NOMO-1 treated with DMSO at 0.1 percent for 48 hours (cell line): ENCODE data around the gene UNC45A.
A peak's percentile ranks its signal among the peaks of the same experiment; 100 is the strongest.

ENCODE experiments used
- DNase-seq: peaks from one replicate; lab custom pipeline; 2025; ENCODE audit not compliant: unreplicated experiment; lab: John Stamatoyannopoulos, UW

Gene UNC45A

DNA sequence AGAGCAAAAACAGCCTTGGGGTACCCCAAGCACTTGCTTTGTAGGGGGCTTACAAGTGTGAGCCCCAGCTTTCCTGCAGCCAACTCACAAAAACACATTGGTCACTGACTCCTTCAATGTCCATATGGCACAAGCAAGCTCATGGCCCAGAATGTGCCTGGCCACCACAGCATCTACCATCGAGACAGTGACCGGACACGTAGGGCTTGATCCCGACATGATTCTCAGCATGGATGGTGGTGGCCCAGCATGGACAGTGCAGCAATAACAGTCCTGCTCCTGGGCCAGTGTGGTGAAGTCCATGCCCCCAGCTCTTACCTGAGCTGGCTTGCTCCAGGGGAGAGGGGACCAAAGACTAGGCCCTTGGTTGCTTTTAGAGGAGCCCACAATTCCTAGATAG, 6.0 kb downstream of the UNC45A start:
- no peak for DNase-seq

DNA sequence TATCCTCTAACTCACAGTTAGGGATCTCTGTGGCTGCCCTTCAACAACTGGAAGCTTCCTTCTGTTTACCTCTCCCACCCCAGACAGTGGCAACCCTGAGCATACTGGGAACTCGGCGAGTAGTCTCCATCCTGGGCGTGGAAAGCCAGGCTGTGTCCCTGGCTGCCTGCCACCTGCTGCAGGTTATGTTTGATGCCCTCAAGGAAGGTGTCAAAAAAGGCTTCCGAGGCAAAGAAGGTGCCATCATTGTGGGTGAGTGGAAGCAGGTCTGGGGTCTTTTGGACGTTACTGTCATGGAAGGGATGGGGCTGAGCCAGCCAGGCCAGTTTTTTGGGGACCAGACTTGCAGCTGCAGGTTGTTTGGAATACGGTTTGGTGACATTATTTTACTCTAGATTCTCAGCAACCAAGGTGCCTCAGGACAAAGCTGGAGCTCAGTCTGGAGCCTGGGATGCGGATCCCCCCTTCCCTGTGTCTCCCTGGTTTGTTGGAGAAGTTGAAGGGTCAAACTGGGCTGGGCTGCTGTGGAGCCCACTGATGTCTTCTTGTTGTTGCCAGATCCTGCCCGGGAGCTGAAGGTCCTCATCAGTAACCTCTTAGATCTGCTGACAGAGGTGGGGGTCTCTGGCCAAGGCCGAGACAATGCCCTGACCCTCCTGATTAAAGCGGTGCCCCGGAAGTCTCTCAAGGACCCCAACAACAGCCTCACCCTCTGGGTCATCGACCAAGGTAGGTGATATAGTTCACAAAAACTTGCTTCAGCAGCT, 7.5 kb downstream of the UNC45A start:
- no peak for DNase-seq

DNA sequence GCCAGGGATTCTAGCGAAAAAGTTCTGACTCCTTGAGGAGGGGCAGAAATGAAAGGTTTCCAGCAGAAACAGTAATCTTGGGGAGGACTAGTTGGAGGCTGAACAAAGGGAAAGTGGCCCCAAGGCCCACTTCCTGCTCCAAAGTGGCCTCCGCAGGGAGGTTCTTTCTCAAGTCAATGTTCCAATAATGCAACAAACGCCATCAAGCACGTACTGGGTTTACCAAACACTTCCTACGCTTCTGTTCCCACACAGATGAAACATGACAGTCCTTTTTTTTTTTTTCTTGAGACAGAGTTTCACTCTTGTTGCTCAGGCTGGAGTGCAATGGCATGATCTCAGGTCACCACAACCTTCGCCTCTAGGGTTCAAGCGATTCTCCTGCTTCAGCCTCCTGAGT, 10.0 kb downstream of the UNC45A start:
- DNase-seq: no peak

DNA sequence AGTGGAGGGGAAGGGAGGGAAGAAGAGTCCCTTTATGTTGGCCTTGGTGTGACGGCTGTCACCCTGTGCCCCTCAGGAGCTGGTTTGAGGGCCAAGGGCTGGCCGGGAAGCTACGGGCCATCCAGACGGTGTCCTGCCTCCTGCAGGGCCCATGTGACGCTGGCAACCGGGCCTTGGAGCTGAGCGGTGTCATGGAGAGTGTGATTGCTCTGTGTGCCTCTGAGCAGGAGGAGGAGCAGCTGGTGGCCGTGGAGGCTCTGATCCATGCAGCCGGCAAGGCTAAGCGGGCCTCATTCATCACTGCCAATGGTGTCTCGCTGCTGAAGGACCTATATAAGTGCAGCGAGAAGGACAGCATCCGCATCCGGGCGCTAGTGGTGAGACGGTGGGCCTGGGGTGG, 11.5 kb downstream of the UNC45A start:
- no peak for DNase-seq

DNA sequence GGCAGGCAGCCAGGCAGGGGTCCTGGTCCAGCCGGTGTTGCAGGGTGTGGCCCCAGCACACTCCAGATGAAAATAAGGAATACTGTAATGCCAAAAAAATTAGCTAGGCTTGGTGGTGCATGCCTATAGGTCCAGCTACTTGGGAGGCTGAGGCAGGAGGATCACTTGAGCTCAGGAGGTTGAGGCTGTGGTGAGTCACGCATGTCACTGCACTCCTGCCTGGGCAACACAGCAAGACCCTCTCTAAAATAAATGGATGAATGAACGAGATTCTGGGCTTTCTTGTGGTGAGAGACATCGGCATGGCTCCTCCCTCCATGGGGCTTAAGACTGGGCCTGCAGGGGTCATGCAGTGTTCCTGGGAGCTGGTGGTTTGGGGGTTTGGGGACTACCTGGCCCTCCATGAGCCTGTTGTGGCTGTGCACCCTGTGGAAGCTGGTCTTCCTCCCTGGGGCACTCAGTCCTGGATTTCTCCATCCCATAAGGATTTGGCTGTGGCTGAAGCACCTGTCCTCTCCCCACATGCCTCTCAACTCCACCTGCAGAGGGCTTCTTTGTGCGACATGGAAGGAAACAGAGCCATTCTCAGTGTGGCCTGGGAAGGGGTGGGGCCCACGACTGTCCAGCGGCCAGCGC, 12.0 kb downstream of the UNC45A start:
- no peak for DNase-seq

DNA sequence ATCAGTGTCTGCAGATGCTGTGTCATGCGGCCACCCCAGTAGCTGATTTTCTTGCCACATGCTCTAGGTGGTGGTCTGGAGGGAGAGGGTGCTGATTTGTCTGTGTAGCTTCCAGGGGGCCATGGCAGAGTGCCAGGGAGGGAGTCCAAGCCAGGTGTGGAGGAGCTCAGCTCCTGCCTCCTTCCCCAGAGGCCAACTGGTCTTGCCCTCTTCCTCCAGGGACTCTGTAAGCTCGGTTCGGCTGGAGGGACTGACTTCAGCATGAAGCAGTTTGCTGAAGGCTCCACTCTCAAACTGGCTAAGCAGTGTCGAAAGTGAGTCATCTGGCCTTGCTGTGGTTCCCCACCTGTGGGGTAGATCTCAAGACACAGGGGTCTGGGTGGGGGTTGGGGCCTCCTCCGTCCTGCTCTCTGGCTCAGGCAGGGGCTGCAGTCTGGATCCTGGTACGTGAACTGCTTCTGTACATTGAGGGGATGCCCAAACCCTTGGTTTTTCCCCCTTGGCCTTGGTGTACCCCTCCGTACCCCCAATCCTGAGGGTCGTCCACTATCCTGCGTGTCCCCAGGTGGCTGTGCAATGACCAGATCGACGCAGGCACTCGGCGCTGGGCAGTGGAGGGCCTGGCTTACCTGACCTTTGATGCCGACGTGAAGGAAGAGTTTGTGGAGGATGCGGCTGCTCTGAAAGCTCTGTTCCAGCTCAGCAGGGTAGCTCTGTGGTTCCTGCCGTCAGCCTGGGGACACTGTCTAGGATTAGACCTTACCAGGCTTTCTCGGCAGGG, 12.7 kb downstream of the UNC45A start:
- no peak for DNase-seq

DNA sequence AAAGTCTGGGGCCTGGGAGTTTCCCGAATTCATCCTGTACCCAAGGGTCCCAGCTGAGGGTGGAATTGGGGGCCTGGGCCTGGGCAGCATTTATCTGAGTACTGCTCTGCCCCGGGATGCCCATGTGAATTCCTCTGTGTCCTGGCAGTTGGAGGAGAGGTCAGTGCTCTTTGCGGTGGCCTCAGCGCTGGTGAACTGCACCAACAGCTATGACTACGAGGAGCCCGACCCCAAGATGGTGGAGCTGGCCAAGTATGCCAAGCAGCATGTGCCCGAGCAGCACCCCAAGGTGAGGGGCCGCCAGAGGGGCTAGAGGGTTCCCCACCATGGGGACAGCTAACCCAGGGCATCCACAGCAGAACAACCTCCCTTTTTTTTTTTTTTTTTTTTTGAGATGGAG, 13.4 kb downstream of the UNC45A start:
- no peak for DNase-seq

DNA sequence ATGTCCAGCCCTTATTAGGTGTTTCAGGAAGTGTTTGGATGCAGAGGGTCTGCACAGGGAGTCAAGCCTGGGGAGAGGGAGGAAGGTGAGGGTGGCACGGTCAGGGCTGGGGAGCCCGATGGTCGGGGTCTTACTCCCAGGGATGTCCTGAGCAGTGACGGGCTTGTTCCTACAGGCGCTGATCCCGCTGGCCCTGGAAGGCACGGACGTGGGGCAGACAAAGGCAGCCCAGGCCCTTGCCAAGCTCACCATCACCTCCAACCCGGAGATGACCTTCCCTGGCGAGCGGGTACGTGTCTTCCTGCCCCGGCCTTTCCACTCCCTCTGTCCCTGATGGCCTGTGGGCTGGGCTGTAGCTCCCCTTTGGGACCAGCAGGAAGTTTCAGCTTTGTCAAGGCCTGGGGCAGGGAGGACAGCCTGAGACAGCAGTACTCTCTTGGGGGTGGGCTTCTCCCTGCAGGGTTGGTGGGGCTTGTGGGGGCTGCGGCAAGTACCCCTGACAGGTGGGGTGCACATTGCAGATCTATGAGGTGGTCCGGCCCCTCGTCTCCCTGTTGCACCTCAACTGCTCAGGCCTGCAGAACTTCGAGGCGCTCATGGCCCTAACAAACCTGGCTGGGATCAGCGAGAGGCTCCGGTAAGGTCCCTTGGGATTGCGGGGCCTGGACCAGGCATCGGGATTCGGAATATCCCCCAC, 15.0 kb downstream of the UNC45A start:
- no peak for DNase-seq

DNA sequence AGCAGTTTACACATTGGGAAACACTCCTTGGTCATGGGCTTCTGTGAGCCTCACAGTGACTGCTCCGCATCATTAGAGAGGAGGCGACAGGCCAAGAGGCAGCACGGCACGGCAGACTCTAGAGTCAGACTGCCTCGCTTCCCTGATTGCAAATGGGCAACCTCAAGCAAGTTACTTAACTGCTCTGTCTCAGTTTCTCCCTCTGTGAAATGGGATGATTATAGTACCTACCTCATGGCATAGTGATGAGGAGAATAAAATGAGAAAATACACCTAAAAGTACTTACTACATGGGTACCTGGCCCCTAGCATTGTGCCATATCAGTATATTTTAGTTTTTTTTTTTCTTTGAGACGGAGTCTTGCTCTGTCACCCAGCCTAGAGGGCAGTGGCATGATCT, 15.6 kb downstream of the UNC45A start:
- no peak for DNase-seq

DNA sequence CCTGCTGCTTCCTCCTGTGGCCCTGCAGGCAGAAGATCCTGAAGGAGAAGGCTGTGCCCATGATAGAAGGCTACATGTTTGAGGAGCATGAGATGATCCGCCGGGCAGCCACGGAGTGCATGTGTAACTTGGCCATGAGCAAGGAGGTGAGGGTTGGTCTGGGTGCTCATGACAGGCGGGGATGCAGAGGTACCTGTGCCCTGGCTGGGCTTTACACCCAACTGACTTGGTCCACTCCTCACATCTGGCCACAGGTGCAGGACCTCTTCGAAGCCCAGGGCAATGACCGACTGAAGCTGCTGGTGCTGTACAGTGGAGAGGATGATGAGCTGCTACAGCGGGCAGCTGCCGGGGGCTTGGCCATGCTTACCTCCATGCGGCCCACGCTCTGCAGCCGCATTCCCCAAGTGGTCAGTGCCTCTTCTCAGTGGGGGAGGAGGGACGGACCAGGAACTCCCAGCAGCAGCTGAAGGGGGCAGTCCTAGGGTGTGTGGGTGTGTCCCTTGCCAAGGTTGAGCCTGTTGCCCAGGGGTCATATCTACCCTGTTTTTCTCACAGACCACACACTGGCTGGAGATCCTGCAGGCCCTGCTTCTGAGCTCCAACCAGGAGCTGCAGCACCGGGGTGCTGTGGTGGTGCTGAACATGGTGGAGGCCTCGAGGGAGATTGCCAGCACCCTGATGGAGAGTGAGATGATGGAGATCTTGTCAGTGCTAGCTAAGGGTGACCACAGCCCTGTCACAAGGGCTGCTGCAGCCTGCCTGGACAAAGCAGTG, 18.0 kb downstream of the UNC45A start:
- no peak for DNase-seq

DNA sequence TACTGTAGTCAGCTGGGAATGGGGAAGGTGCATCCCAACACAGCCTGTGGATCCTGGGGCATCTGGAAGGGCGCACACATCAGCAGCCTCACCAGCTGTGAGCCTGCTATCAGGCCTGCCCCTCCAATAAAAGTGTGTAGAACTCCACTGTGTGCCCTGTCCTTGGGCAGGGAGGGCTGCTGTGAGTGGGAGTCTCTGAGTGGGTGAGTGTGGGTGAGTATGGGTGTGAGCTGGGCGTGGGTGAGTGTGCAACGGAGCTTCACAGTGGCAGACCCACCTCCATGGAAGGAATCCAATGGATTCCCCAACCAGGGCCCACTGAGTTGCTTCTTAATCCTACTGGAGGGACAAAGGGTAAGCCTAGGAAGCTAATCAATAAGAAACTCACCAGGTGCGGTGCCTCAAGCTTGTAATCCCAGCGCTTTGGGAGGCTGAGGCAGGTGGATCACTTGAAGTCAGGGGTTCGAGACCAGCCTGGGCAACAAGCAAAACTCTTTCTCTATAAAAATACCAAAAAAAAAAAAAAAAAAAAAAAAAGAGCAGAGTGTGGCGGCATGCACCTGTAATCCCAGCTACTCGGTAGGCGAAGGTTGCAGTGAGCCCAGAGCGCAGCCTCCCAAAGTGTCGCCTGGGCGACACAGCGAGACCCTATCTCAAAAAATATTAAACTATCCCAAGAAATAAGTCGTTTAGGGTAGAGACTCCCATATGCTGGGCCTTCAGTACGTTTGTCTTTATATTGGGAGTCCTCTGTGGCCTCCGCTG, 19.0 kb downstream of the UNC45A start:
- DNase-seq: no peak

DNA sequence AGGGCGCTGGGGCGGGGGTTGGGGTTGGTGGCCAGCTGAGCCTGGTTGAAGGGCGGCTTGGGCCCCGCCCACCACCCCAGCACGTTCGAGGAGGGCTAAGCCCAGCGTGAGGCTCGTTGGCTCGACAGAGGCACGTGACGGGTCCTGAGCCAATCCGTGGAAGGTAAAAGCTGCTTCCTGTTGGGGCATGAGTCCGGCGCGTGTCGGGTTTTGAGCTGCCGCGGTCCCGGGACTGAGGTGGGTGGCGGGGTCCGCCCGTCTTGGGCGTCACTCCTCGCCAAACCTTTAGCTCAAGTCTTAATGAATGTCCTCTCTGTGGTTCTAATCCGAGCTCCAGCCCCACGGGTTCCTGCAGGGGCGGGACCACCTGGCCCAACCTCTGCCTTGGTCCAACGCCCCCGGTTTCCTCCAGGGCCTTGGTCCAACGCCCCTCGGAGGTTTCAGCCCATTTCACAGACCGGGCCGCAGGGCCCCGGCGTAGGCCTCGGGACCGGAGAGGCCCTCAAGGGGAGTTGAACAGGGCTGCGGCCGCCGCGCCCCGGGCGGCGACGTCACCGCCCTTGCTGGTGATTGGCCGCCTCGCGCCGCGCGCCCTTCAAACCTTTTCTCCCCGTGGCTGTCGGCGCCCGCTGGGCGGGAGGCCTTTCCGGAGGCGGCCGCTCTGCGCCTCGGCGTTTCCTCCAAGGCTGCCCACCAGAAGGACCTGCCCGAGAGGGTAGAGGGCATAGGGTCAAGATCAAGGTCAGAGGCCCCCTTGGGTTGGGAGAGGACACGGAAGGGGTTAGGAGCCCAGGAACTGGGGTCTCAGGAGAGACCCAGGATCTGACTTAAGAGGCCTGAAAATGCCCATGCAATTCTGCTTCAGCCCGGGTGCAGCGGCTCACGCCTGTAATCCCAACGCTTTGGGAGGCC, 19.9 kb downstream of the UNC45A start, which contains the start of gene RCCD1:
TSS of gene RCCD1 (plus strand) at position 173 of the 912 bp plus-strand sequence. CDS start 1,851 bp downstream, outside the sequence.
- peak; percentile 96 for DNase-seq

DNA sequence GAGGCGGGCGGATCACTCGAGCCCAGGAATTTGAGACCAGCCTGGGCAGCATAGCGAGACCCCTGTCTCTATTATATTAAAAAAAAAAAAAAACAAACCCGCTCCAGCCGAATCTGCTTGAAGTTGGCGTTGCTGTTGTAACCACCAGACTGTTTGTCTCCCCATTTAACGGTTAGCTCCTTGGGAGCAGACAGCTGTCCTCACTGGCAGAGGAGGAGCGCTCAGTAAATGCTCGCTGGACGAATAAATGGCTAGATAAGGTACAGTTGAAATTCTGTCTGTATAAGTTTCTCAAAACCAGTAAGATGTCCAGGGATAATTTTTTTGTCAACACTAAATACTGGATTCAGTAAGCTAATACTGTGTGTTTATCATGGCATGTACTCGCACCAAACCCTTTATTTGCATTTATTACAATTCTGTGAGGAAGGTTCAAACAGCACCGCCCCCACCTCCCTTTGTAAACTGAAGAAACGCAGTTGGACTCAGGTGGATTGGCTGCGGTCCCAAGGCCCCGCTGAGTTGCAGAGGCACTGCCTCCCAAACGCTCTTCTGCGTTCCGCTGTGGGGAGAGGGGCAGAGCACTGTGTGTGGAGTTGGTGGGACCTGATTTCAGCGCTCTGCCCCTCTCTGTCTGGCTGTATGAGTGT, 20.7 kb downstream of the UNC45A start:
- peak; percentile 23 for DNase-seq

DNA sequence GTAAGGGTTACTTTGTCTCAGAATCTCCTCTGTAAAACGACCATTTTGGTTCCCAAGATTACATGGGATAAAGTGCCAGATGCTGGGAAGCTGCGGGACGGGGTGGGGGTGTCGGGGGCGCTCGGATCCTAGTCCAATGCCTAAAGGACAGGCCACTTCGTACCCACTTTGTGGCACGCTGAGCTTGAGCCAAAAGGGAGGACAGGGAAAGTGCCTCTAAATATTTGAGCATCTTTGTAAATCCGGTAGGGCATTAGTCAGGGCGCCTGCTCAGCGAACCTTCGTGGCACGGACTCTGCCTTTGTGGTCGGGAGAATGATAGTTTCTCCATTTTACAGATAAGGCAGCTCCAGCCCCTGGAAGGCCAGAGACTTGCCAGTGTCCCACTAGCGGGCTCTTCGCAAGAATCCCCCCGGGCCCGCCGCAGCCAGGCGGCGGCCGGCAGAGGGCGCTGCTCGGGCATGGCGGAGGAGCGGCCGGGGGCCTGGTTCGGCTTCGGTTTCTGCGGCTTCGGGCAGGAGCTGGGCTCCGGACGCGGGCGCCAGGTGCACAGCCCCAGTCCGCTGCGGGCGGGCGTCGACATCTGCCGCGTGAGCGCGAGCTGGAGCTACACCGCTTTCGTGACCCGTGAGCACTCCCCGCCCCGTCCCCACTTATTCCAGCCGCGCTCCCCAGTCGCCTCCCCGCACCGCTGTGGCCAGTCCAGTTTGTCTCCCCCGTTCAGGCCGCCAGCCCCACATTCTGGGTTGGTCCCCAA, 21.4 kb downstream of the UNC45A start:
- DNase-seq: peak; percentile 33

DNA sequence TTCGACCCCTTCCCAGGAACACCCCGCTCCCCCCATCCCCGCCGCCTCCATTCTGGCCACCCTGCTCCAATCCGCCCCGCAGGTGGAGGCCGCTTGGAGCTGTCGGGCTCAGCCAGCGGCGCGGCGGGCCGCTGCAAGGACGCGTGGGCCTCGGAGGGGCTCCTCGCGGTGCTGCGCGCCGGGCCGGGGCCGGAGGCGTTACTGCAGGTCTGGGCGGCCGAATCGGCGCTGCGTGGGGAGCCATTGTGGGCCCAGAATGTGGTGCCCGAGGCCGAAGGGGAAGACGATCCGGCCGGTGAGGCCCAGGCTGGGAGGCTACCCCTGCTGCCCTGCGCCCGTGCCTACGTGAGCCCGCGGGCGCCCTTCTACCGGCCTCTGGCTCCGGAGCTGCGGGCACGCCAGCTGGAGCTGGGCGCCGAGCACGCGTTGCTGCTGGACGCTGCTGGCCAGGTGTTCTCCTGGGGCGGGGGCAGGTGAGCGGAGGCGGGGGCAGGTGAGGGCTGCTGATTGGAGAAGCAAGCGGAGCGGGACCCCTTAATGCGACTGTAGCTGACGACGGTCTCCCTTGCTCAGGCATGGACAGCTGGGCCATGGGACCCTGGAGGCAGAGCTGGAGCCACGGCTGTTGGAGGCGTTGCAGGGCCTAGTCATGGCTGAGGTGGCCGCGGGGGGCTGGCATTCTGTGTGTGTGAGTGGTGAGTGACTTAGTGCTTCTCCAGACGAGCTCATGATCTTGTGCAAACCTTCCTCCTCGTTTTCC, 22.1 kb downstream of the UNC45A start:
- DNase-seq: no peak

DNA sequence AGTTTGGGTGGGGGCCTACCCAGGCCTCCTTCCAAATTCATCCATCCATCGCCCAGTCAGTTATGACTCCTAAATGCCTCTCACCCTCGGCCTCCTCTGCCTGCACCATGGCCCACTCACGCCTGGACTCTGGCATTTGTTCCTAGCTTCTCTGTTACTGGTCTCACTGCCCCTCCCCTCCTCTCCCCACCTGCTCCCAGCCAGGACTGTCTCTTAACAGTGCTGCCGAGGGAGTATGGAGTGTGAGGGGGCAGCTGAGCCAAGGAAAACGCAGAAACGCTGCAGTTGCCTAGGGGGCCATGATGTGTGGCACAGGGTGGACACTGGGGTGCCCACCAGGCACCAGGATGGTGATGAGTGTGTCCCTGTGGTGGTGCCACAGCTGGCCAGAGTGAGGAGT, 22.7 kb downstream of the UNC45A start:
- DNase-seq: no peak
